HG02938 (cell line): ENCODE measurements around the gene FRMD4A.

Source experiments
- ATAC-seq: cut with Tn5 transposase; IDR thresholded peaks from one replicate; pipeline ENCODE4 v1.9.1; 2021; ENCODE audit warnings: mild to moderate bottlenecking, moderate library complexity; ENCODE audit not compliant: unreplicated experiment

Gene FRMD4A

GRCh38 chr10:14330388-14331061 is at the start of gene FRMD4A:
Gene FRMD4A (minus strand): TSS chr10:14330924.
- no peak for ATAC-seq

- no peak for ATAC-seq
Measured at GRCh38 chr10:14379556-14380280, 49.0 kb upstream of the FRMD4A start.

- ATAC-seq: no peak
Measured at GRCh38 chr10:14378387-14378960, 47.8 kb upstream of the FRMD4A start.

GRCh38 chr10:14377591-14378175 is 47.0 kb upstream of the FRMD4A start:
- ATAC-seq: no peak

- ATAC-seq: no peak
Measured at GRCh38 chr10:14374745-14375445, 44.2 kb upstream of the FRMD4A start.

- no peak for ATAC-seq
Measured at GRCh38 chr10:14372606-14373005, 41.9 kb upstream of the FRMD4A start.

- no peak for ATAC-seq
Measured at GRCh38 chr10:14371581-14371980, 40.9 kb upstream of the FRMD4A start.

- no peak for ATAC-seq
Measured at GRCh38 chr10:14370894-14371293, 40.2 kb upstream of the FRMD4A start.

GRCh38 chr10:14369906-14370305 is 39.2 kb upstream of the FRMD4A start:
- no peak for ATAC-seq

GRCh38 chr10:14366760-14367159 is 36.0 kb upstream of the FRMD4A start:
- no peak for ATAC-seq

- no peak for ATAC-seq
Measured at GRCh38 chr10:14365266-14365665, 34.5 kb upstream of the FRMD4A start.

- ATAC-seq: no peak
Measured at GRCh38 chr10:14362104-14362503, 31.4 kb upstream of the FRMD4A start.

GRCh38 chr10:14360961-14361360 is 30.2 kb upstream of the FRMD4A start:
- no peak for ATAC-seq

- ATAC-seq: no peak
Measured at GRCh38 chr10:14360515-14360914, 29.8 kb upstream of the FRMD4A start.

GRCh38 chr10:14358886-14359573 is 28.3 kb upstream of the FRMD4A start:
- no peak for ATAC-seq

- no peak for ATAC-seq
Measured at GRCh38 chr10:14356921-14357320, 26.2 kb upstream of the FRMD4A start.

- ATAC-seq: no peak
Measured at GRCh38 chr10:14355750-14356149, 25.0 kb upstream of the FRMD4A start.

GRCh38 chr10:14353291-14353913 is 22.7 kb upstream of the FRMD4A start:
- ATAC-seq: no peak

GRCh38 chr10:14350006-14350405 is 19.3 kb upstream of the FRMD4A start:
- no peak for ATAC-seq

- no peak for ATAC-seq
Measured at GRCh38 chr10:14349081-14349480, 18.4 kb upstream of the FRMD4A start.
